Smooth muscle cell (in vitro differentiated cells): ENCODE data around the gene SYNE2. TPM values are rescaled to one million over a fixed set of nuclear protein-coding genes. Genes with fewer than 3 reads are reported as not detected.

Experiments used
- DNase-seq: peaks from one replicate; lab custom pipeline; 2025; ENCODE audit not compliant: unreplicated experiment; lab: John Stamatoyannopoulos, UW
- H2AFZ ChIP-seq: fragments of 200-600 bp; sonication (generic); 2 replicates; pipeline ENCODE4 v1.6.0; 2016; ENCODE audit warnings: antibody characterized with exemption, low read depth, mild to moderate bottlenecking
- H3F3A ChIP-seq: fragments of 200-600 bp; sonication (generic); 2 replicates; pipeline ENCODE4 v1.6.0; 2017; ENCODE audit warnings: antibody characterized with exemption, low read depth
- H3K27ac ChIP-seq: fragments of 200-600 bp; sonication (generic); 2 replicates; pipeline ENCODE4 v1.5.1; 2016; ENCODE audit warnings: low read depth, mild to moderate bottlenecking
- H3K27me3 ChIP-seq: fragments of 200-600 bp; sonication (generic); 2 replicates; pipeline ENCODE4 v1.6.1; 2016; ENCODE audit warnings: low read depth, mild to moderate bottlenecking
- H3K36me3 ChIP-seq: fragments of 200-600 bp; sonication (generic); 2 replicates; pipeline ENCODE4 v1.5.1; 2016; ENCODE audit warnings: low read depth
- H3K4me1 ChIP-seq: fragments of 200-600 bp; sonication (generic); 2 replicates; pipeline ENCODE4 v1.5.1; 2016; ENCODE audit warnings: low read depth
- H3K4me2 ChIP-seq: fragments of 200-600 bp; sonication (generic); 2 replicates; pipeline ENCODE4 v1.6.0; 2016; ENCODE audit warnings: mild to moderate bottlenecking
- H3K4me3 ChIP-seq: fragments of 200-600 bp; sonication (generic); 2 replicates; pipeline ENCODE4 v1.5.1; 2016; ENCODE audit warnings: mild to moderate bottlenecking
- H3K79me2 ChIP-seq: fragments of 200-600 bp; sonication (generic); 2 replicates; pipeline ENCODE4 v1.6.0; 2016; ENCODE audit warnings: low read depth, mild to moderate bottlenecking
- H3K9ac ChIP-seq: fragments of 200-600 bp; sonication (generic); 2 replicates; pipeline ENCODE4 v1.6.0; 2016; ENCODE audit warnings: low read depth
- H3K9me3 ChIP-seq: fragments of 200-600 bp; sonication (generic); replicated peaks from 2 replicates; pipeline ENCODE4 v1.5.1; 2016; ENCODE audit warnings: low read depth
- H4K20me1 ChIP-seq: fragments of 200-600 bp; sonication (generic); 2 replicates; pipeline ENCODE4 v1.6.0; 2016; ENCODE audit warnings: low read depth
- WGBS: methylation state at CpG from one replicate; pipeline ENCODE4 v1.1.7; 2016; ENCODE audit warnings: low lambda C conversion rate; 5-methylcytosine and 5-hydroxymethylcytosine counted together
- polyA plus RNA-seq: library from polyadenylated mRNA; unstranded; fragments of >200 nt; fragmentation: Nextera tagmentation; extraction: Ambion mirVana; gene quantifications from 2 replicates; pipeline ENCODE4 v1.2.1, GENCODE V29; 2016
- total RNA-seq: library from RNA; depleted of rRNA; stranded (reverse); fragments of >200 nt; gene quantifications from 2 replicates; pipeline ENCODE4 v1.2.3, GENCODE V29; 2014
- TF ChIP-seq, protein P1 (sequence below): fragments of 200-600 bp; sonication (generic); IDR thresholded peaks from 2 replicates; pipeline ENCODE4 v1.5.1; 2017; ENCODE audit warnings: borderline replicate concordance, mild to moderate bottlenecking, antibody characterized with exemption; ENCODE audit not compliant: insufficient read depth, poor library complexity, severe bottlenecking

Gene SYNE2
- total and polyA plus RNA-seq, 2 experiments from 2014 or later: 4.8 to 20.9 TPM

DNA sequence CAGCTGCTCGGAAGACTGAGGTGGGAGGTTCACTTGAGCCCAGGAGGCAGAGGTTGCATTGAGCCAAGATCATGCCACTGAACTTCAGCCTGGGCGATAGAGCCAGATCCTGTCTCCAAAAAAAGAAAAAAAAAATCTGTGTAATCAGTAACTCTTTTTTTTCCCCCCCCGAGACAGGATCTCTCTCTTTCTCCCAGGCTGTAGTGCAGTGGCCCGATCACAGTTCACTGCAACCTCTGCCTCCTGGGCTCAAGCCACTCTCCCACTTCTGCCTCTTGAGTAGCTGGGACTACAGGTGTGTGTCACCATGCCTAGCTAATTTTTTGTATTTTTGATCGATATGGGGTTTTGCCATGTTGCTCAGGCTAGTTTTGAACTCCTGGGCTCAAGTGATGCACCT is 113.6 kb downstream of the SYNE2 start:
- Histone ChIP-seq H3K4me1 (no peaks in the 10 kb centered on the region), H3K9me3 (no peaks in the 10 kb centered on the region), H3K9ac (no peak overlapping the region), H3F3A (no peaks in the 10 kb centered on the region), H2AFZ (no peak overlapping the region), H3K79me2 (no peaks in the 10 kb centered on the region), H3K4me2 (no peak overlapping the region), H3K4me3 (no peak overlapping the region), H3K36me3 (no peaks in the 10 kb centered on the region), H4K20me1 (no peaks in the 10 kb centered on the region), H3K27me3 (no peaks in the 10 kb centered on the region), H3K27ac (no peak overlapping the region)
- TF ChIP-seq, protein P1, sequence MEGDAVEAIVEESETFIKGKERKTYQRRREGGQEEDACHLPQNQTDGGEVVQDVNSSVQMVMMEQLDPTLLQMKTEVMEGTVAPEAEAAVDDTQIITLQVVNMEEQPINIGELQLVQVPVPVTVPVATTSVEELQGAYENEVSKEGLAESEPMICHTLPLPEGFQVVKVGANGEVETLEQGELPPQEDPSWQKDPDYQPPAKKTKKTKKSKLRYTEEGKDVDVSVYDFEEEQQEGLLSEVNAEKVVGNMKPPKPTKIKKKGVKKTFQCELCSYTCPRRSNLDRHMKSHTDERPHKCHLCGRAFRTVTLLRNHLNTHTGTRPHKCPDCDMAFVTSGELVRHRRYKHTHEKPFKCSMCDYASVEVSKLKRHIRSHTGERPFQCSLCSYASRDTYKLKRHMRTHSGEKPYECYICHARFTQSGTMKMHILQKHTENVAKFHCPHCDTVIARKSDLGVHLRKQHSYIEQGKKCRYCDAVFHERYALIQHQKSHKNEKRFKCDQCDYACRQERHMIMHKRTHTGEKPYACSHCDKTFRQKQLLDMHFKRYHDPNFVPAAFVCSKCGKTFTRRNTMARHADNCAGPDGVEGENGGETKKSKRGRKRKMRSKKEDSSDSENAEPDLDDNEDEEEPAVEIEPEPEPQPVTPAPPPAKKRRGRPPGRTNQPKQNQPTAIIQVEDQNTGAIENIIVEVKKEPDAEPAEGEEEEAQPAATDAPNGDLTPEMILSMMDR: no peak
- DNase-seq: no peak
- WGBS: 95% methylated on average over 5 of the region's 5 CpGs

DNA sequence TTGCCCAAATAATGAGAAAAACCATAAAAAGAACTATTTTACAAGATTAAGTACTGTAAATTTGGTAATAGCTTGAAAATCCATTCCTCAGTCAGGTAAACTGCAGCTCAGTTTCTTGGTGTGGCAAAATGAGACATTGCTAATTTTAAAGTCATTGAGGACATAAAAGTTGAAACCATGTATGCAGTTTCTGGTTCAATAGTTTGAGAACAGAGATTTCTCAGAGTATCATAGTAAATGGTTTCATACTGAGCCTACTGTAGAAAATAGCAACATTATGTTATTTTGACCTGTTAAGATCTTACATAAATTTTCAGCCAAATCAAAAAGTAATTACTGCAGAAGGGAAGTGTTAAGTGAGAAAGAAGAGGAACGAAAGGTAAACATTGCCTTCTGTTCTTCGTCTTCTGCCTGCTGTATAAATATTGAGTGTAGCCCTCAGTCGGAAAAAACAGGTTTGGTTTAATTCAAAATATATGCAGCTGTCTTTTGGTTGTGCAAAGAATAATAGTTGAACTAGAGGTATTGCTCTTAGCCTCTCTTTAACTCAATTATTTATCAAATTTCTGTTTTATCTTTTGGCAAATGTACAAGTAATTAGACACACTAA is 119.6 kb downstream of the SYNE2 start:
- no peak overlapping the region for H2AFZ ChIP-seq
- WGBS: 87% methylated on average over 3 of the region's 3 CpGs
- H3K9ac ChIP-seq: no peak overlapping the region

DNA sequence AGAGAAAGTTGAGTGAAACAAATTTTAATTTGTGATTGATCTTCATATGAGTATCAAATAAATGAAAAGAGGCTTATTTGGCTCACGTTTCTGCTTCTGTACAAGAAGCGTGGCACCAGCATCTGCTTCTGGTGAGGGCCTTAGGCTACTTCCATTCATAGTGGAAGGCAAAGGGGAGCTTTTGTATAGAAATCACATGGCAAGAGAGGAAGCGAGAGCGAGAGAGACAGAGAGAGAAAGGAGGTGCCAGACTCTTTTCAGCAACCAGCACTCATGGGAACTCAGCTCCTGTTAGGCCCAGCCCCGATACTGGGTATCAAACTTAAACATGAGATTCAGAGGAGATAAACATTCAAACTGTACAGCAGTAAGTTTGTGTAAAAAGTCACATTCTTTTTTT is 121.4 kb downstream of the SYNE2 start:
- Histone ChIP-seq H3K4me1 (no peaks in the 10 kb centered on the region), H3K4me2 (no peak overlapping the region), H4K20me1 (no peaks in the 10 kb centered on the region), H3F3A (no peaks in the 10 kb centered on the region), H3K36me3 (no peaks in the 10 kb centered on the region), H3K27me3 (no peaks in the 10 kb centered on the region), H3K9ac (no peak overlapping the region), H3K27ac (no peak overlapping the region), H3K79me2 (no peaks in the 10 kb centered on the region), H2AFZ (no peak overlapping the region), H3K4me3 (no peak overlapping the region), H3K9me3 (no peaks in the 10 kb centered on the region)
- TF ChIP-seq, protein P1: no peak
- 94% methylated on average over 5 of the region's 5 CpGs for WGBS
- no peak for DNase-seq

More for the DNA sequence above, 119.6 kb downstream of the SYNE2 start:
- H4K20me1 ChIP-seq: no peaks in the 10 kb centered on the region
- DNase-seq: no peak
- TF ChIP-seq, protein P1: no peak
- H3K36me3 ChIP-seq: no peaks in the 10 kb centered on the region
- H3K9me3 ChIP-seq: no peaks in the 10 kb centered on the region
- H3K4me2 ChIP-seq: no peak overlapping the region
- H3K79me2 ChIP-seq: no peaks in the 10 kb centered on the region
- H3K27ac ChIP-seq: no peak overlapping the region
- H3K4me3 ChIP-seq: no peak overlapping the region
- H3K4me1 ChIP-seq: no peaks in the 10 kb centered on the region
- no peaks in the 10 kb centered on the region for H3F3A ChIP-seq
- H3K27me3 ChIP-seq: no peaks in the 10 kb centered on the region

DNA sequence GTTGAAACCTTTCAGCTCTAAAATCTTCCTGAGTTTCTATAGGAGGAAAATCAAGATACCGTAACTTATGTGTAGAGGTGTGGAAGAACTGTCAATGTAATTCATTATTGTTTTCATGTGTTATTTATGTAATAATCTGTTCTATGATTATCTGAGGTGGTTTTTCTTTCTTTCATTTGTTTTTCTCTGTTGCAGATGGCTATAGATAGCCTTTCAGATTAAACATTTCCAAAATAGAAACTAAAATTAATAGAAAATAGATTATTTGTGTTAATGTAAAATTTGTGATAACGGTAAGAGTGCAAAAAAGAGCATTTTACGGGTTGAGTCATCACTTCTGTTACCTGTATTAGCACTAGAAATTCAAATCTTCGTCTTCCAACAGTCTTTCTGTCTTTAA is 128.8 kb downstream of the SYNE2 start:
- H4K20me1 ChIP-seq: no peaks in the 10 kb centered on the region
- no peak overlapping the region for H3K4me3 ChIP-seq
- no peak for DNase-seq
- TF ChIP-seq, protein P1: no peak
- no peaks in the 10 kb centered on the region for H3K79me2 ChIP-seq
- H3K4me2 ChIP-seq: no peak overlapping the region
- H2AFZ ChIP-seq: no peak overlapping the region
- H3K9ac ChIP-seq: no peak overlapping the region
- H3K4me1 ChIP-seq: no peaks in the 10 kb centered on the region
- no peak overlapping the region for H3K27ac ChIP-seq
- no peaks in the 10 kb centered on the region for H3F3A ChIP-seq
- H3K27me3 ChIP-seq: no peaks in the 10 kb centered on the region
- no peaks in the 10 kb centered on the region for H3K36me3 ChIP-seq
- WGBS: 94% methylated on average over 4 of the region's 4 CpGs
- H3K9me3 ChIP-seq: no peaks in the 10 kb centered on the region
